Measurements from ENCODE around the gene TMEM238L. TPM values are rescaled to one million over a fixed set of nuclear protein-coding genes. Genes with fewer than 3 reads are reported as not detected.

TMEM238L gene
- total and polyA plus RNA-seq, 3 experiments from 2014 or later, result not detected

Other genes starting within 250 kb of the TMEM238L start
- 1 to 10 TPM; 2.6 to 3.5 TPM for gene MYH3, start 146.8 kb downstream of the TMEM238L start, total RNA-seq
- gene MYH3, start 146.8 kb downstream of the TMEM238L start, polyA plus RNA-seq, result not detected
- gene SCO1, start 106.6 kb downstream of the TMEM238L start, total RNA-seq, result 10 to 100 TPM; 45.5 to 46.9 TPM
- 15.9 TPM for gene SCO1, start 106.6 kb downstream of the TMEM238L start, polyA plus RNA-seq
- 1 to 10 TPM; 9.8 to 10.0 TPM for gene ADPRM, start 106.5 kb downstream of the TMEM238L start, total RNA-seq
- gene ADPRM, start 106.5 kb downstream of the TMEM238L start, polyA plus RNA-seq, result 27.3 TPM
- gene TMEM220, start 74.1 kb downstream of the TMEM238L start, total RNA-seq, result 1 to 10 TPM in 1 of 2 experiments, under 1 TPM in 1; 0.55 to 1.1 TPM
- gene TMEM220, start 74.1 kb downstream of the TMEM238L start, polyA plus RNA-seq, result 1.4 TPM
- not detected for gene PIRT, start 34.0 kb upstream of the TMEM238L start, total RNA-seq
- not detected for gene PIRT, start 34.0 kb upstream of the TMEM238L start, polyA plus RNA-seq

Data from CD8-positive, alpha-beta memory T cell (primary cell).